Measurements from ENCODE around the gene PPP1R12B. TPM values are rescaled to one million over a fixed set of nuclear protein-coding genes. Genes with fewer than 3 reads are reported as not detected.
A peak's percentile ranks its signal among the peaks of the same experiment; 100 is the strongest.
"Not testable (repeated sequence)": the region's sequence is repeated elsewhere in the genome, so short reads cannot be mapped to it uniquely, and the experiment has no call there.

The PPP1R12B gene
- total and polyA plus RNA-seq, 2 donors (not counting 1 experiment from before 2014, with no cell fraction given): 13.4 to 21.7 TPM

- H3K9ac ChIP-seq (ENCODE audit: insufficient read depth, low read length): no peak overlapping the region
- H2AFZ ChIP-seq (ENCODE audit: low read length): no peak overlapping the region
- no peak overlapping the region for H3K27ac ChIP-seq (ENCODE audit: insufficient read depth, low read length)
- TF ChIP-seq EZH2 (IDR thresholded peaks at IDR 0.05; ENCODE audit: low read length, missing control alignments) (no peak), CTCF (conservative IDR thresholded peaks at IDR 0.05 in 1 of 2, IDR thresholded peaks at IDR 0.05 in 1 of 2; ENCODE audit: low read depth in 1 of 2, low read length in 2 of 2) (no peak)
- no peak overlapping the region for H3K4me2 ChIP-seq (ENCODE audit: extremely low read depth, insufficient read depth, low read length)
- H3K4me3 ChIP-seq (replicated peaks in 1 of 4; ENCODE audit: control extremely low read depth in 1 of 4, insufficient read depth in 1 of 4, low read depth in 3 of 4, low read length in 4 of 4): no peak overlapping the region
- no peaks in the 10 kb centered on the region for H3K79me2 ChIP-seq (ENCODE audit: control insufficient read depth, insufficient read depth, low read length)
- H3K36me3 ChIP-seq (ENCODE audit: control insufficient read depth, insufficient read depth, low read length): no peaks in the 10 kb centered on the region
- no peaks in the 10 kb centered on the region for H4K20me1 ChIP-seq (ENCODE audit: control insufficient read depth, extremely low read depth, insufficient read depth, low read length)
- DNase-seq (ENCODE audit: low read depth in 2 of 2): no peak
- H3K9me3 ChIP-seq (ENCODE audit: control insufficient read depth, insufficient read depth, low read depth, low read length): no peaks in the 10 kb centered on the region
- no peaks in the 10 kb centered on the region for H3K27me3 ChIP-seq (ENCODE audit: control insufficient read depth, insufficient read depth, low read length)
- H3K4me1 ChIP-seq (ENCODE audit: control insufficient read depth, extremely low read depth, insufficient read depth, low read length): peaks cover 8% of the 10 kb centered on the region
These were observed 273.9 kb downstream of the PPP1R12B start for GRCh38 chr1:202622388-202622787.

GRCh38 chr1:202623075-202623474, 274.6 kb downstream of the PPP1R12B start:
- Histone ChIP-seq H3K4me1 (ENCODE audit: control insufficient read depth, extremely low read depth, insufficient read depth, low read length) (peaks cover 8% of the 10 kb centered on the region), H3K4me3 (replicated peaks in 1 of 4; ENCODE audit: control extremely low read depth in 1 of 4, insufficient read depth in 1 of 4, low read depth in 3 of 4, low read length in 4 of 4) (no peak overlapping the region), H3K27me3 (ENCODE audit: control insufficient read depth, insufficient read depth, low read length) (no peaks in the 10 kb centered on the region), H3K36me3 (ENCODE audit: control insufficient read depth, insufficient read depth, low read length) (no peaks in the 10 kb centered on the region), H3K79me2 (ENCODE audit: control insufficient read depth, insufficient read depth, low read length) (no peaks in the 10 kb centered on the region), H2AFZ (ENCODE audit: low read length) (no peak overlapping the region), H4K20me1 (ENCODE audit: control insufficient read depth, extremely low read depth, insufficient read depth, low read length) (no peaks in the 10 kb centered on the region), H3K9ac (ENCODE audit: insufficient read depth, low read length) (no peak overlapping the region), H3K9me3 (ENCODE audit: control insufficient read depth, insufficient read depth, low read depth, low read length) (no peaks in the 10 kb centered on the region), H3K27ac (ENCODE audit: insufficient read depth, low read length) (no peak overlapping the region), H3K4me2 (ENCODE audit: extremely low read depth, insufficient read depth, low read length) (no peak overlapping the region)
- peak; percentile 48 to 66 for DNase-seq (ENCODE audit: low read depth in 2 of 2)
- TF ChIP-seq EZH2 (IDR thresholded peaks at IDR 0.05; ENCODE audit: low read length, missing control alignments): no peak
- TF ChIP-seq CTCF (conservative IDR thresholded peaks at IDR 0.05 in 1 of 2, IDR thresholded peaks at IDR 0.05 in 1 of 2; ENCODE audit: low read depth in 1 of 2, low read length in 2 of 2): no peak

- not testable (repeated sequence) for H3K27ac ChIP-seq (ENCODE audit: insufficient read depth, low read length); H3K36me3 ChIP-seq (ENCODE audit: control insufficient read depth, insufficient read depth, low read length); H3K9me3 ChIP-seq (ENCODE audit: control insufficient read depth, insufficient read depth, low read depth, low read length); H4K20me1 ChIP-seq (ENCODE audit: control insufficient read depth, extremely low read depth, insufficient read depth, low read length); H2AFZ ChIP-seq (ENCODE audit: low read length); H3K79me2 ChIP-seq (ENCODE audit: control insufficient read depth, insufficient read depth, low read length); DNase-seq (ENCODE audit: low read depth in 2 of 2); H3K9ac ChIP-seq (ENCODE audit: insufficient read depth, low read length); H3K4me1 ChIP-seq (ENCODE audit: control insufficient read depth, extremely low read depth, insufficient read depth, low read length); H3K4me2 ChIP-seq (ENCODE audit: extremely low read depth, insufficient read depth, low read length); H3K27me3 ChIP-seq (ENCODE audit: control insufficient read depth, insufficient read depth, low read length); H3K4me3 ChIP-seq (replicated peaks in 1 of 4; ENCODE audit: control extremely low read depth in 1 of 4, insufficient read depth in 1 of 4, low read depth in 3 of 4, low read length in 4 of 4)
These were observed 275.0 kb downstream of the PPP1R12B start for GRCh38 chr1:202623476-202623875.
